H1 (cell line): ENCODE data around the gene POLD4. TPM values are rescaled to one million over a fixed set of nuclear protein-coding genes. Genes with fewer than 3 reads are reported as not detected.

Experiments
- SP1 ChIP-seq: IDR thresholded peaks from 2 replicates; pipeline ENCODE4 v1.6.1; 2011; ENCODE audit warnings: low read depth, low read length
- polyA plus RNA-seq, 7 experiments: library from polyadenylated mRNA; depleted of rRNA in 3 of 7; stranded (reverse) in 5 of 7; unstranded in 2 of 7; fragments of >200 nt in 5 of 7; fragments of 200-250 nt in 2 of 7; gene quantifications; 1 replicate in 5 of 7; 2 replicates in 1 of 7; 4 replicates in 1 of 7; pipeline versions ENCODE4 v1.2.1 to v1.2.3, GENCODE V29; 2011 to 2013; ENCODE audit warnings: missing spikeins in 2 of 7, mixed read lengths in 2 of 7
- total RNA-seq: library from RNA; stranded (reverse); fragmentation: NEBNext Ultra II Directional; extraction: Animal tissue kit (Norgen Biotek cat#: 25700); gene quantifications from 2 replicates; pipeline ENCODE4 v1.2.1, GENCODE V29; 2021

The POLD4 gene
- total and polyA plus RNA-seq, 2 of the 8 experiments (the other 6 are each of a cell fraction or from before 2014, with no cell fraction given): 21.2 to 46.7 TPM

GRCh38 chr11:67310246-67311050 lies 42.9 kb downstream of the POLD4 start (continued):
- TF ChIP-seq SP1: no peak
